Vagina (tissue), 2 donors: ENCODE measurements around the gene KRT73. TPM values are rescaled to one million over a fixed set of nuclear protein-coding genes. Genes with fewer than 3 reads are reported as not detected.

Experiments
- DNase-seq, 2 donors: peaks; one replicate each; pipeline ENCODE4 v3.0.0-alpha.2; 2017; ENCODE audit errors: extremely low spot score in 2 of 2
- H3K27ac ChIP-seq: fragments of 200-600 bp; sonication (generic); one replicate; pipeline ENCODE4 v1.5.1; 2019
- H3K27me3 ChIP-seq: fragments of 200-600 bp; sonication (generic); one replicate; pipeline ENCODE4 v1.5.1; 2019
- H3K36me3 ChIP-seq, 2 donors: fragments of 200-600 bp; sonication (generic); one replicate each; pipeline ENCODE4 v1.5.1; 2017 to 2019
- H3K4me1 ChIP-seq: fragments of 200-600 bp; sonication (generic); one replicate; pipeline ENCODE4 v1.5.1; 2019
- H3K4me3 ChIP-seq, 2 donors: fragments of 200-600 bp; sonication (generic); 1 replicate in 1 of 2; 2 replicates in 1 of 2; pipeline ENCODE4 v1.5.1; 2016 to 2019
- H3K9me3 ChIP-seq: fragments of 200-600 bp; sonication (generic); one replicate; pipeline ENCODE4 v1.5.1; 2019
- CTCF ChIP-seq, 3 experiments: fragments of 450-650 bp in 2 of 3; fragments of 200-600 bp in 1 of 3; sonication (generic) in 1 of 3; IDR thresholded peaks; one replicate each; pipeline ENCODE4 v1.5.1; 2017 to 2019; ENCODE audit warnings: antibody characterized with exemption in 3 of 3, mild to moderate bottlenecking in 2 of 3, moderate library complexity in 2 of 3
- POLR2A ChIP-seq, 2 donors: fragments of 450-650 bp; IDR thresholded peaks; one replicate each; pipeline ENCODE4 v1.6.1; 2017; ENCODE audit warnings: antibody characterized with exemption in 2 of 2, mild to moderate bottlenecking in 2 of 2, moderate library complexity in 2 of 2
- POLR2AphosphoS5 ChIP-seq, 2 donors: sonication (generic); formaldehyde crosslinking; IDR thresholded peaks; one replicate each; pipeline ENCODE4 v1.9.0; 2017; ENCODE audit warnings: antibody characterized with exemption in 2 of 2, mild to moderate bottlenecking in 2 of 2, low read depth in 1 of 2; ENCODE audit not compliant: insufficient read depth in 1 of 2
- intact Hi-C: fragments of 100-400 bp; cut with DNase I; formaldehyde crosslinking; loops from one replicate; pipeline ENCODE4 v1.15.1; 2023
- total RNA-seq: library from RNA; depleted of rRNA; stranded (reverse); fragments of >200 nt; gene quantifications from one replicate; pipeline ENCODE4 v1.2.3, GENCODE V29; 2016

Gene KRT73
- total RNA-seq, 1 donor from 2014 or later = not detected

GRCh38 chr12:52631264-52631663 lies 12.9 kb upstream of the KRT73 start:
- Histone ChIP-seq H3K4me1 (no peaks in the 10 kb centered on the region), H3K4me3 (no peak overlapping the region), H3K36me3 (no peaks in the 10 kb centered on the region), H3K9me3 (no peaks in the 10 kb centered on the region), H3K27me3 (no peaks in the 10 kb centered on the region), H3K27ac (no peak overlapping the region)
- DNase-seq = peak; percentile 61 to 67
- TF ChIP-seq POLR2AphosphoS5 (IDR thresholded peaks at IDR 0.05; ENCODE audit: insufficient read depth in 1 of 2, low read depth in 1 of 2) (no peak), POLR2A (IDR thresholded peaks at IDR 0.05) (no peak), CTCF (IDR thresholded peaks at IDR 0.05) (no peak)
- intact Hi-C loops = no loop called here

GRCh38 chr12:52630599-52631200 lies 12.3 kb upstream of the KRT73 start:
- Histone ChIP-seq H3K4me3 (no peak overlapping the region), H3K36me3 (no peaks in the 10 kb centered on the region), H3K9me3 (no peaks in the 10 kb centered on the region), H3K27ac (no peak overlapping the region), H3K27me3 (no peaks in the 10 kb centered on the region), H3K4me1 (no peaks in the 10 kb centered on the region)
- DNase-seq = peak in 1 of 2 donors; percentile 47
- TF ChIP-seq POLR2A (IDR thresholded peaks at IDR 0.05) (no peak), POLR2AphosphoS5 (IDR thresholded peaks at IDR 0.05; ENCODE audit: insufficient read depth in 1 of 2, low read depth in 1 of 2) (no peak), CTCF (IDR thresholded peaks at IDR 0.05) (no peak)
- intact Hi-C loops = no loop called here

- TF ChIP-seq POLR2A (IDR thresholded peaks at IDR 0.05) (no peak), CTCF (IDR thresholded peaks at IDR 0.05) (no peak), POLR2AphosphoS5 (IDR thresholded peaks at IDR 0.05; ENCODE audit: insufficient read depth in 1 of 2, low read depth in 1 of 2) (no peak)
- Histone ChIP-seq H3K36me3 (no peaks in the 10 kb centered on the region), H3K27me3 (no peaks in the 10 kb centered on the region), H3K4me1 (no peaks in the 10 kb centered on the region), H3K27ac (no peak overlapping the region), H3K9me3 (no peaks in the 10 kb centered on the region), H3K4me3 (no peak overlapping the region)
- intact Hi-C loops = no loop called here
- peak; percentile 72 to 90 for DNase-seq
Observed at GRCh38 chr12:52630008-52630500, 11.7 kb upstream of the KRT73 start.

- intact Hi-C loops = no loop called here
- H3K4me3 ChIP-seq = no peak overlapping the region
- H3K27me3 ChIP-seq = no peaks in the 10 kb centered on the region
- TF ChIP-seq CTCF (IDR thresholded peaks at IDR 0.05) (no peak), POLR2AphosphoS5 (IDR thresholded peaks at IDR 0.05; ENCODE audit: insufficient read depth in 1 of 2, low read depth in 1 of 2) (no peak), POLR2A (IDR thresholded peaks at IDR 0.05) (no peak)
- no peaks in the 10 kb centered on the region for H3K9me3 ChIP-seq
- no peak overlapping the region for H3K27ac ChIP-seq
- H3K4me1 ChIP-seq = no peaks in the 10 kb centered on the region
- DNase-seq = peak; percentile 49 to 56
- H3K36me3 ChIP-seq = no peaks in the 10 kb centered on the region
Observed at GRCh38 chr12:52629281-52630007, 11.1 kb upstream of the KRT73 start.

GRCh38 chr12:52628841-52629240 lies 10.5 kb upstream of the KRT73 start:
- TF ChIP-seq POLR2AphosphoS5 (IDR thresholded peaks at IDR 0.05; ENCODE audit: insufficient read depth in 1 of 2, low read depth in 1 of 2) = no peak
- no peak for TF ChIP-seq CTCF (IDR thresholded peaks at IDR 0.05)
- TF ChIP-seq POLR2A (IDR thresholded peaks at IDR 0.05) = no peak
- Histone ChIP-seq H3K27me3 (no peaks in the 10 kb centered on the region), H3K4me3 (no peak overlapping the region), H3K36me3 (no peaks in the 10 kb centered on the region), H3K27ac (no peak overlapping the region), H3K4me1 (no peaks in the 10 kb centered on the region), H3K9me3 (no peaks in the 10 kb centered on the region)
- DNase-seq = peak; percentile 52 to 70
- intact Hi-C loops = no loop called here
